ENCODE results near the gene LEFTY1. TPM values are rescaled to one million over a fixed set of nuclear protein-coding genes. Genes with fewer than 3 reads are reported as not detected.

Gene LEFTY1
- total and polyA plus RNA-seq, 2 of the 4 experiments (the other 2 are of a cell fraction) = not detected

DNA sequence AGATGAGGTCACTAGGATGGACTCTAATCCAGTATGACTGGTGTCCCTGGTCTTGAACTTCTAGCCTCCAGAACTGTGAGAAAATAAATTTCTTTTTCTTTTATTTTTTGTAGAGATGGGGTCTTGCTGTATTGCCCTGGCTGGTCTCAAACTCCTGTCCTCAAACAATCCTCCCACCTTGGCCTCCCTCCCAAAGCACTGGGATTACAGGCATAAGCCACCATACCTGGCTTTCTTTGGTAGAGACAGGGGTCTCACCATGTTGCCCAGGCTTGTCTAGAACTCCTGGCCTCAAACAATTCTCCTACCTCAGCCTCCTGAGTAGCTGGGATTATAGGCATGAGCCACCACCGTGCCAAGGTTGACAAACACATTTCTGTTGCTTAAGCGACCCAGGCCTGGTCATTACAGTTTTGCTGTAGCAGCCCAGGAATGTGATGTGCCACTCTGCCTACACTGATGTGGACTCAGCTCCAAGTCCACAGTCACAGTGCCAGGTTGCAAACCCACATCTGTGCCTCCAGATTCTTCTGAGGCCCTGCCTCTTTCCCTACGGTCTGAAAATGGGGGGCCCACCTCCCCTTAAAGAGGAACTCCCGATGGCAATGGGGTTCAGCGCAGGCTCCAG is 19.2 kb upstream of the LEFTY1 start:
- BruUV-seq (replicated peaks) = no TSS peak
- no peak overlapping the region for H4K8ac ChIP-seq (ENCODE audit: low read depth in 2 of 2, low read length in 2 of 2)
- H3K9ac ChIP-seq (ENCODE audit: low read depth, low read length) = no peak overlapping the region
- no peak overlapping the region for H4K5ac ChIP-seq (ENCODE audit: low read depth, low read length)
- 80% methylated on average over 2 of the region's 5 CpGs; no CpG with 5 or more reads in 1 of the 2 experiments for WGBS, 2 experiments (ENCODE audit: extremely low coverage in 2 of 2, insufficient read length in 1 of 2)
- H3K23ac ChIP-seq (ENCODE audit: low read depth, low read length) = no peak overlapping the region
- no peak overlapping the region for H2AK5ac ChIP-seq (ENCODE audit: low read depth, low read length)
- no peak overlapping the region for H2BK20ac ChIP-seq (ENCODE audit: low read depth, low read length)
- H3K56ac ChIP-seq (ENCODE audit: extremely low read depth, insufficient read depth, low read length) = no peak overlapping the region
- H3K4me2 ChIP-seq (ENCODE audit: low read depth, low read length) = no peak overlapping the region
- ChIA-PET CTCF (no interaction called here), POLR2A (ENCODE audit: unreplicated experiment) (no interaction called here)
- in situ Hi-C loops (cut with MboI; ENCODE audit: low sequenced_read_pairs) (no loop called here), intact Hi-C loops (cut with micrococcal nuclease) (no loop called here), dilution Hi-C loops (cut with HindIII; ENCODE audit: low sequenced_read_pairs, unreplicated experiment) (no loop called here)
- no peak overlapping the region for H3K4ac ChIP-seq (ENCODE audit: low read depth, low read length)
- H2AFZ ChIP-seq (replicated peaks; ENCODE audit: low read length, poor library complexity) = no peak overlapping the region
- no peak overlapping the region for H3K14ac ChIP-seq (replicated peaks; ENCODE audit: low read depth, low read length)
- H3K79me1 ChIP-seq (ENCODE audit: low read depth in 1 of 2, low read length in 2 of 2) = no peaks in the 10 kb centered on the region
- ATAC-seq (ENCODE audit: low read depth) (no peak), DNase-seq (no peak)
- H3K9me1 ChIP-seq (ENCODE audit: insufficient read depth, low read length) = no peaks in the 10 kb centered on the region
- H2AK9ac ChIP-seq (replicated peaks; ENCODE audit: low read depth, low read length, poor library complexity) = no peak overlapping the region
- H3K4me3 ChIP-seq (ENCODE audit: insufficient read depth, low read depth, low read length) = no peak overlapping the region
- H4K20me1 ChIP-seq (ENCODE audit: insufficient read depth, low read length) = no peaks in the 10 kb centered on the region
- H2BK15ac ChIP-seq (ENCODE audit: low read depth, low read length) = no peak overlapping the region
- H3K18ac ChIP-seq (ENCODE audit: low read depth, low read length) = no peak overlapping the region
- H2BK5ac ChIP-seq (ENCODE audit: low read depth, low read length, poor library complexity, severe bottlenecking) = no peak overlapping the region
- H3K4me1 ChIP-seq (ENCODE audit: control insufficient read depth, insufficient read depth, low read length) = peaks cover 1% of the 10 kb centered on the region; the same call in 1 of the 2 replicates
- H3K36me3 ChIP-seq (ENCODE audit: control insufficient read depth, insufficient read depth, low read length) = no peaks in the 10 kb centered on the region
- no peak overlapping the region for H2BK120ac ChIP-seq (ENCODE audit: low read depth, low read length)
- H3K27ac ChIP-seq (ENCODE audit: insufficient read depth, low read length) = no peak overlapping the region
- no peak for TF ChIP-seq RCOR1 (IDR thresholded peaks at IDR 0.05; ENCODE audit: insufficient replicate concordance, low read length)
- no peak for TF ChIP-seq CHD1 (IDR thresholded peaks at IDR 0.05; ENCODE audit: low read depth, low read length)
- TF ChIP-seq, protein P1, sequence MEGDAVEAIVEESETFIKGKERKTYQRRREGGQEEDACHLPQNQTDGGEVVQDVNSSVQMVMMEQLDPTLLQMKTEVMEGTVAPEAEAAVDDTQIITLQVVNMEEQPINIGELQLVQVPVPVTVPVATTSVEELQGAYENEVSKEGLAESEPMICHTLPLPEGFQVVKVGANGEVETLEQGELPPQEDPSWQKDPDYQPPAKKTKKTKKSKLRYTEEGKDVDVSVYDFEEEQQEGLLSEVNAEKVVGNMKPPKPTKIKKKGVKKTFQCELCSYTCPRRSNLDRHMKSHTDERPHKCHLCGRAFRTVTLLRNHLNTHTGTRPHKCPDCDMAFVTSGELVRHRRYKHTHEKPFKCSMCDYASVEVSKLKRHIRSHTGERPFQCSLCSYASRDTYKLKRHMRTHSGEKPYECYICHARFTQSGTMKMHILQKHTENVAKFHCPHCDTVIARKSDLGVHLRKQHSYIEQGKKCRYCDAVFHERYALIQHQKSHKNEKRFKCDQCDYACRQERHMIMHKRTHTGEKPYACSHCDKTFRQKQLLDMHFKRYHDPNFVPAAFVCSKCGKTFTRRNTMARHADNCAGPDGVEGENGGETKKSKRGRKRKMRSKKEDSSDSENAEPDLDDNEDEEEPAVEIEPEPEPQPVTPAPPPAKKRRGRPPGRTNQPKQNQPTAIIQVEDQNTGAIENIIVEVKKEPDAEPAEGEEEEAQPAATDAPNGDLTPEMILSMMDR (conservative IDR thresholded peaks at IDR 0.05; ENCODE audit: low read depth, low read length) = no peak
- no peak for TF ChIP-seq CEBPB (IDR thresholded peaks at IDR 0.05; ENCODE audit: low read depth, low read length)
- TF ChIP-seq POLR2A (IDR thresholded peaks at IDR 0.05; ENCODE audit: low read depth, low read length) = no peak
- TF ChIP-seq FOS (IDR thresholded peaks at IDR 0.05; ENCODE audit: low read depth, low read length) = no peak
- TF ChIP-seq RAD21 (IDR thresholded peaks at IDR 0.05; ENCODE audit: low read length) = no peak
- TF ChIP-seq RFX5 (IDR thresholded peaks at IDR 0.05; ENCODE audit: low read depth, low read length) = no peak
- no peak for TF ChIP-seq MAZ (IDR thresholded peaks at IDR 0.05; ENCODE audit: borderline replicate concordance, low read depth, low read length)
- TF ChIP-seq SMC3 (IDR thresholded peaks at IDR 0.05; ENCODE audit: low read depth, low read length) = no peak
- no peak for TF ChIP-seq ELK1 (IDR thresholded peaks at IDR 0.05; ENCODE audit: borderline replicate concordance, low read depth, low read length)
- no peak for TF ChIP-seq BHLHE40 (IDR thresholded peaks at IDR 0.05; ENCODE audit: low read depth, low read length)
- TF ChIP-seq NFE2L2 (IDR thresholded peaks at IDR 0.05; ENCODE audit: low read depth, low read length) = no peak
- no peak for TF ChIP-seq MAFK (IDR thresholded peaks at IDR 0.05; ENCODE audit: low read depth, low read length)
- TF ChIP-seq MXI1 (IDR thresholded peaks at IDR 0.05; ENCODE audit: borderline replicate concordance, low read depth, low read length) = no peak
- no peak for TF ChIP-seq USF2 (IDR thresholded peaks at IDR 0.05; ENCODE audit: low read depth, low read length)
- peaks cover 3% of the 10 kb centered on the region; the same call in 1 of the 2 replicates for H3K27me3 ChIP-seq (ENCODE audit: control insufficient read depth, insufficient read depth, low read length)
- no peaks in the 10 kb centered on the region for H3K9me3 ChIP-seq (ENCODE audit: control insufficient read depth, insufficient read depth, low read length)
- no peak overlapping the region for H4K91ac ChIP-seq (ENCODE audit: insufficient read depth, low read depth, low read length)
